Gastrocnemius medialis (tissue), 4 donors: ENCODE results near the gene CLP1. TPM values are rescaled to one million over a fixed set of nuclear protein-coding genes. Genes with fewer than 3 reads are reported as not detected.
A peak's percentile ranks its signal among the peaks of the same experiment; 100 is the strongest.

Source experiments
- ATAC-seq, 2 donors: fragments of 150-250 bp; one replicate each; pipeline ENCODE4 v1.9.1; 2016
- DNase-seq, 2 donors: peaks; one replicate each; pipeline ENCODE4 v3.0.0-alpha.2; 2019
- H3K27ac ChIP-seq, 4 donors: fragments of 200-600 bp; sonication (generic); 1 replicate in 1 of 4; 2 replicates in 3 of 4; pipeline ENCODE4 v1.5.1; 2016 to 2018; ENCODE audit warnings: mild to moderate bottlenecking in 2 of 4, moderate library complexity in 1 of 4
- H3K27me3 ChIP-seq, 3 donors: fragments of 200-600 bp; sonication (generic) in 2 of 3; 1 replicate in 1 of 3; 2 replicates in 2 of 3; pipeline versions ENCODE4 v1.5.1 to v1.6.0; 2016 to 2019; ENCODE audit warnings: mild to moderate bottlenecking in 1 of 3, moderate library complexity in 1 of 3
- H3K36me3 ChIP-seq, 2 donors: fragments of 200-600 bp; sonication (generic) in 1 of 2; one replicate each; pipeline ENCODE4 v1.5.1; 2017 to 2018
- H3K4me1 ChIP-seq, 2 donors: fragments of 200-600 bp; sonication (generic) in 1 of 2; one replicate each; pipeline ENCODE4 v1.5.1; 2016 to 2017; ENCODE audit warnings: mild to moderate bottlenecking in 2 of 2
- H3K4me3 ChIP-seq, 4 donors: fragments of 200-600 bp; sonication (generic) in 3 of 4; 1 replicate in 1 of 4; 2 replicates in 3 of 4; pipeline ENCODE4 v1.5.1; 2016 to 2019; ENCODE audit warnings: mild to moderate bottlenecking in 2 of 4
- H3K9me3 ChIP-seq, 3 donors: fragments of 200-600 bp; sonication (generic) in 2 of 3; 1 replicate in 1 of 3; 2 replicates in 2 of 3; pipeline ENCODE4 v1.5.1; 2016 to 2019
- POLR2A ChIP-seq, 2 donors: fragments of 450-650 bp; IDR thresholded peaks; one replicate each; pipeline ENCODE4 v1.6.1; 2017; ENCODE audit warnings: antibody characterized with exemption in 2 of 2, mild to moderate bottlenecking in 2 of 2, moderate library complexity in 2 of 2
- in situ Hi-C, 4 donors: fragments of 200-750 bp; cut with MboI; loops; one replicate each; pipeline versions ENCODE4 v1.15.0 to v1.8.0; 2017; ENCODE audit warnings: low sequenced_read_pairs in 4 of 4
- intact Hi-C: fragments of 100-400 bp; cut with DNase I; formaldehyde crosslinking; loops from one replicate; pipeline ENCODE4 v1.15.1; 2023; ENCODE audit warnings: low total_unique reads
- total RNA-seq, 4 donors: library from RNA; depleted of rRNA; stranded (reverse); fragments of >200 nt; gene quantifications; one replicate each; pipeline versions ENCODE4 v1.1.0 to v1.2.3, GENCODE V29; 2016
- TF ChIP-seq, protein P1 (sequence below), 5 experiments: fragments of 450-650 bp in 3 of 5; fragments of 200-600 bp in 2 of 5; sonication (generic) in 2 of 5; IDR thresholded peaks in 4 of 5; conservative IDR thresholded peaks in 1 of 5; 1 replicate in 4 of 5; 2 replicates in 1 of 5; pipeline ENCODE4 v1.5.1; 2016 to 2019; ENCODE audit warnings: antibody characterized with exemption in 5 of 5, mild to moderate bottlenecking in 3 of 5, moderate library complexity in 3 of 5

CLP1 gene
- 10 to 100 TPM; 10.6 to 15.3 (median 11.2) TPM for total RNA-seq

DNA sequence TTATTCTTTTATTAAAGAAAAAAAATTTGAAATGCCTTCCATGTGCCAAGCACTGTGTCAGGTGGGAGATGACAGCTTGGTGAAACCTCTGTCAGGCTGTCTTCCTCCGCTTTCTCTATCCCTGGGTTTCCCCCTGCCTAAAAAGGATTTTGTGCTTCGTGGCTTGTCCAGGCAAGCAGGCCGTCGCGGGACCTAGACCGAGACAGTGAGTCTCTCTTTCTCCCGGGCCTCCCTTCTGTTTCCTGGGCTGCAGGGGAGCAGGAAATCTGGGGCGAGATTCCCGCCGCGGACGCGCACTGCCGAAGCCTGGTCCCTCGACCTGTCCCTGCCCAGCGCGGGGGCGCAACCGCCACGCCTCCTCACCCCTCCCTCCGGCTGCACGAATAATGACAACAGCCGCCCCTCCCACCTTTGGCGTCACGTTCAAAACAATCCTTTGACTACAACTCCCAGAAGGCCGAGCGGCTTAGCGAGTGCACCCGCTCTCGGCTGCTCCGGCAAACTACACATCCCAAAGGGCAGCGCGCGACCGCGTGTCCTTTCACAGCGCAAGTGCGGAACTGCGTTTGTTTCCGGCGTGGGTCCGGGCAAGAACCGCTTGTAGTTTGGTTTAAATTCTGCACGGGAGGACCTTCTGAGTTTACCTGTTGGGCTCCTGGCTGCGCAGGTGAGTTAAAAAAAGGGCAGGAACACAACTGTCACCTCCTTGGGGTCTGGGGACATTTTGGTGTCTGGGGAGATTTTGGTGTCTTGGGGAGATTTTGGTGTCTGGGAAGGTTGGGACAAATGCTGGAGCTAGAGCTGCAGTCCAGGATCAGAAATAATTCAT lies at the start of gene CLP1:
Gene CLP1 (plus strand): TSS at position 569 of the 829 bp plus-strand sequence. CDS start 1,715 bp downstream, outside the sequence.
- Histone ChIP-seq H3K27me3 (no peaks in the 10 kb centered on the region), H3K36me3 (peaks cover 0 to 31% of the 10 kb centered on the region in 2 donors), H3K4me3 (peak within 1 kb of the TSS; percentile 62 to 92 (median 79)), H3K9me3 (no peaks in the 10 kb centered on the region), H3K4me1 (peaks cover 8 to 23% of the 10 kb centered on the region in 2 donors), H3K27ac (peak within 1 kb of the TSS; percentile 84 to 94 (median 91))
- peak; percentile 99 for ATAC-seq
- in situ Hi-C loops: loop anchor here in 1 of 4 donors (25.0 kb wide), 1 partner anchor 930 kb away; the partner anchor contains the start of genes LPXN and ZFP91
- TF ChIP-seq, protein P1, sequence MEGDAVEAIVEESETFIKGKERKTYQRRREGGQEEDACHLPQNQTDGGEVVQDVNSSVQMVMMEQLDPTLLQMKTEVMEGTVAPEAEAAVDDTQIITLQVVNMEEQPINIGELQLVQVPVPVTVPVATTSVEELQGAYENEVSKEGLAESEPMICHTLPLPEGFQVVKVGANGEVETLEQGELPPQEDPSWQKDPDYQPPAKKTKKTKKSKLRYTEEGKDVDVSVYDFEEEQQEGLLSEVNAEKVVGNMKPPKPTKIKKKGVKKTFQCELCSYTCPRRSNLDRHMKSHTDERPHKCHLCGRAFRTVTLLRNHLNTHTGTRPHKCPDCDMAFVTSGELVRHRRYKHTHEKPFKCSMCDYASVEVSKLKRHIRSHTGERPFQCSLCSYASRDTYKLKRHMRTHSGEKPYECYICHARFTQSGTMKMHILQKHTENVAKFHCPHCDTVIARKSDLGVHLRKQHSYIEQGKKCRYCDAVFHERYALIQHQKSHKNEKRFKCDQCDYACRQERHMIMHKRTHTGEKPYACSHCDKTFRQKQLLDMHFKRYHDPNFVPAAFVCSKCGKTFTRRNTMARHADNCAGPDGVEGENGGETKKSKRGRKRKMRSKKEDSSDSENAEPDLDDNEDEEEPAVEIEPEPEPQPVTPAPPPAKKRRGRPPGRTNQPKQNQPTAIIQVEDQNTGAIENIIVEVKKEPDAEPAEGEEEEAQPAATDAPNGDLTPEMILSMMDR (IDR thresholded peaks at IDR 0.05 in 4 of 5, conservative IDR thresholded peaks at IDR 0.05 in 1 of 5): no peak
- TF ChIP-seq POLR2A (IDR thresholded peaks at IDR 0.05): peak; percentile 64 to 80
- intact Hi-C loops: loop anchor here (1.0 to 2.0 kb wide), 3 partner anchors 10 to 127 kb away; partner anchors contain the start of genes MED19, TIMM10 and TMX2
- peak; percentile 99 for DNase-seq

DNA sequence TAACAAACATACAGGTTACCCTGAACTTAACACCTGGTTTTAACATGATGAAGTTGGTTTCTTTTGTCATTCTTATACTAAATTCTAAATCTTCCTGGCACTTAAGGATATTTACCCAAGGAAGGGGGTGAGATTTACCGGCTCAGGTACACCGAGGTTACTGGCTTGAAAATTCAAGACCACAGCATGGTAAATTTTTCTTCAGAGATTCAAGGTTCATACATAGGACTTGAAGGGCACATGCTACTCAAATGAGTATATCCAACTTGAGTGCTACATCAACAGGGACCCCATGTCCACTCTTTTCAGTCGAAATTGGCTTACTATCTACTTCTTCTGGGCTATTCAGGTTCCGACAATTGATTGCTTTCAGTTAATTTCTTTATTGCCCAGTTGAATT lies 47.4 kb upstream of the CLP1 start:
- intact Hi-C loops: no loop called here
- ATAC-seq: no peak

DNA sequence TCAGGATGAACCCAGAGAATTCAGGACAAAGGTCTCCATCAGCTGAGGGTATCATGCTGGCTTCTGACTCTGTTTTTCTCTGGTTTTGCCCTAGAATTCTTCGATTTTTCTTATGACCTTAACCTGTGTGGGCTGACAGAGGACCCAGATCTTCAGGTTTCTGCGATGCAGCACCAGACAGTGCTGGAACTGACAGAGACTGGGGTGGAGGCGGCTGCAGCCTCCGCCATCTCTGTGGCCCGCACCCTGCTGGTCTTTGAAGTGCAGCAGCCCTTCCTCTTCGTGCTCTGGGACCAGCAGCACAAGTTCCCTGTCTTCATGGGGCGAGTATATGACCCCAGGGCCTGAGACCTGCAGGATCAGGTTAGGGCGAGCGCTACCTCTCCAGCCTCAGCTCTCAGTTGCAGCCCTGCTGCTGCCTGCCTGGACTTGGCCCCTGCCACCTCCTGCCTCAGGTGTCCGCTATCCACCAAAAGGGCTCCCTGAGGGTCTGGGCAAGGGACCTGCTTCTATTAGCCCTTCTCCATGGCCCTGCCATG lies 43.3 kb upstream of the CLP1 start:
- no peaks in the 10 kb centered on the region for H3K4me1 ChIP-seq
- no peak for DNase-seq
- no peak for TF ChIP-seq POLR2A (IDR thresholded peaks at IDR 0.05)
- TF ChIP-seq, protein P1 (IDR thresholded peaks at IDR 0.05 in 4 of 5, conservative IDR thresholded peaks at IDR 0.05 in 1 of 5): no peak
- intact Hi-C loops: no loop called here
- no peaks in the 10 kb centered on the region for H3K9me3 ChIP-seq
- H3K36me3 ChIP-seq: peaks cover 0 to 12% of the 10 kb centered on the region in 2 donors
- no peaks in the 10 kb centered on the region for H3K27me3 ChIP-seq
- in situ Hi-C loops: no loop called here
- H3K4me3 ChIP-seq: no peak overlapping the region
- no peak for ATAC-seq
- H3K27ac ChIP-seq: no peak overlapping the region

More for the DNA sequence above, 47.4 kb upstream of the CLP1 start:
- Histone ChIP-seq H3K27ac (no peak overlapping the region), H3K4me3 (no peak overlapping the region), H3K27me3 (no peaks in the 10 kb centered on the region), H3K36me3 (peaks cover 0 to 12% of the 10 kb centered on the region in 2 donors), H3K9me3 (no peaks in the 10 kb centered on the region), H3K4me1 (no peaks in the 10 kb centered on the region)
- in situ Hi-C loops: no loop called here
- TF ChIP-seq POLR2A (IDR thresholded peaks at IDR 0.05): no peak
- TF ChIP-seq, protein P1 (IDR thresholded peaks at IDR 0.05 in 4 of 5, conservative IDR thresholded peaks at IDR 0.05 in 1 of 5): no peak
- DNase-seq: no peak

DNA sequence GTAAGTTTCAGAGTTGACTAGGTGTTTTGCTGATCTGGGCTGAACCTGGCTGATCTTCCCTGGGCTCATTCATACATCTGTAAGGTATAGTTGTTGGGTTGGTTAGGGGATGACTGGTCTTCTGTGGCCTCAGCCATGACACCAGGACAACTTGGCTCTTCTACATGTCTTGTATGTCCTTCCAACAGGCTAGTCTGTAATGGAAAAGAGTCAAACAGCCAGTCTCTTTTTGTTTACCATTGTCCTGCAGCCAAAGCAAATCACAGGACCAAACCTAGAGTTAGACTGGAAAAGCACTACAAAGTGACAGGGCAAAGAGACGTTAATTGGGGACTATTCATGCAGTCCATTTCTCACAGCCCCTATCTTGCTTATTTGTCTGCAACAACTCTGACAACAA lies 42.3 kb upstream of the CLP1 start:
- ATAC-seq (no peak), DNase-seq (no peak)
- Histone ChIP-seq H3K9me3 (no peaks in the 10 kb centered on the region), H3K4me3 (no peak overlapping the region), H3K36me3 (peaks cover 0 to 12% of the 10 kb centered on the region in 2 donors), H3K4me1 (no peaks in the 10 kb centered on the region), H3K27ac (no peak overlapping the region), H3K27me3 (no peaks in the 10 kb centered on the region)
- in situ Hi-C loops (no loop called here), intact Hi-C loops (no loop called here)
- no peak for TF ChIP-seq POLR2A (IDR thresholded peaks at IDR 0.05)
- TF ChIP-seq, protein P1 (IDR thresholded peaks at IDR 0.05 in 4 of 5, conservative IDR thresholded peaks at IDR 0.05 in 1 of 5): no peak
